ENCODE data around the gene TULP4. TPM values are rescaled to one million over a fixed set of nuclear protein-coding genes. Genes with fewer than 3 reads are reported as not detected.

TULP4 gene
- total and polyA plus RNA-seq, 2 donors (not counting 1 experiment from before 2014, with no cell fraction given), result 12.0 to 90.0 TPM

DNA sequence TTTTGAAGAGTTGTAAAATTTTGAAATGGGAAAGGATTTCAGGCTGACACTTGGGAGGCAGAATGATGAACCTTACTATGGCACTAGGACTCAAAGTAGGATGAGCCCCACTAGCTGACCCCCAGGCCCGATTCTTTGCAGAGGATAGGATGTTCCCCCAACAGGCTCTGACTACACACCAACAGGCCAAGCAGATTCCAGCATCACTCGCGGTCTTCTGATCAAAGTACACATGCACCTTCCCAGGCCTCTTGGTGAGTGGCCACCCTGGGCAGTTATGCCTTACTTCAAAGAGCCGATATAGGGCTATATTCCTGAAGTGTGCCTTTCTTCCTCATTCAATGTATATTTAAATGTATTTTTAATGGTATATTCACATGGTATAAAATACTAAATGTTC lies 130.0 kb downstream of the TULP4 start:
- Histone ChIP-seq H3K79me2 (ENCODE audit: control insufficient read depth, insufficient read depth, low read length) (no peaks in the 10 kb centered on the region), H3K4me3 (ENCODE audit: control extremely low read depth in 1 of 5, extremely low read depth in 1 of 5, insufficient read depth in 1 of 5, low read depth in 2 of 5, low read length in 4 of 5) (no peak overlapping the region), H3K27me3 (replicated peaks in 1 of 4; ENCODE audit: control extremely low read depth in 1 of 4, control insufficient read depth in 3 of 4, insufficient read depth in 4 of 4, low read length in 3 of 4) (no peaks in the 10 kb centered on the region), H3K9me3 (ENCODE audit: control extremely low read depth in 1 of 3, control insufficient read depth in 2 of 3, insufficient read depth in 1 of 3, low read length in 2 of 3) (peaks cover 0 to 3% (median 0%) of the 10 kb centered on the region in 3 donors), H3K4me2 (replicated peaks; ENCODE audit: low read depth, low read length, poor library complexity, severe bottlenecking) (no peak overlapping the region), H4K20me1 (ENCODE audit: control insufficient read depth, insufficient read depth, low read length, poor library complexity, severe bottlenecking) (no peaks in the 10 kb centered on the region), H3K36me3 (replicated peaks in 1 of 2; ENCODE audit: control extremely low read depth in 1 of 2, control insufficient read depth in 1 of 2, extremely low read depth in 1 of 2, insufficient read depth in 2 of 2, low read length in 1 of 2) (peaks cover 0 to 1% of the 10 kb centered on the region in 2 experiments), H3K27ac (ENCODE audit: low read length in 2 of 2) (no peak overlapping the region), H2AFZ (ENCODE audit: insufficient read depth, low read depth, low read length, poor library complexity, severe bottlenecking) (no peak overlapping the region), H3K9ac (ENCODE audit: low read length) (no peak overlapping the region), H3K4me1 (ENCODE audit: control insufficient read depth in 2 of 2, insufficient read depth in 2 of 2, low read length in 2 of 2) (peaks cover 7 to 8% of the 10 kb centered on the region in 2 donors)
- H3K27ac Mint-ChIP-seq, result no peak overlapping the region
- intact Hi-C loops (cut with micrococcal nuclease), result no loop called here
- no peak for DNase-seq
- ChIA-PET POLR2A (no interaction called here), CTCF (no interaction called here)
- ATAC-seq (ENCODE audit: low read depth), result no peak
- TF ChIP-seq EZH2 (IDR thresholded peaks at IDR 0.05; ENCODE audit: borderline replicate concordance, insufficient read depth, low read depth, low read length, poor library complexity, severe bottlenecking), result no peak
- TF ChIP-seq, protein P1, sequence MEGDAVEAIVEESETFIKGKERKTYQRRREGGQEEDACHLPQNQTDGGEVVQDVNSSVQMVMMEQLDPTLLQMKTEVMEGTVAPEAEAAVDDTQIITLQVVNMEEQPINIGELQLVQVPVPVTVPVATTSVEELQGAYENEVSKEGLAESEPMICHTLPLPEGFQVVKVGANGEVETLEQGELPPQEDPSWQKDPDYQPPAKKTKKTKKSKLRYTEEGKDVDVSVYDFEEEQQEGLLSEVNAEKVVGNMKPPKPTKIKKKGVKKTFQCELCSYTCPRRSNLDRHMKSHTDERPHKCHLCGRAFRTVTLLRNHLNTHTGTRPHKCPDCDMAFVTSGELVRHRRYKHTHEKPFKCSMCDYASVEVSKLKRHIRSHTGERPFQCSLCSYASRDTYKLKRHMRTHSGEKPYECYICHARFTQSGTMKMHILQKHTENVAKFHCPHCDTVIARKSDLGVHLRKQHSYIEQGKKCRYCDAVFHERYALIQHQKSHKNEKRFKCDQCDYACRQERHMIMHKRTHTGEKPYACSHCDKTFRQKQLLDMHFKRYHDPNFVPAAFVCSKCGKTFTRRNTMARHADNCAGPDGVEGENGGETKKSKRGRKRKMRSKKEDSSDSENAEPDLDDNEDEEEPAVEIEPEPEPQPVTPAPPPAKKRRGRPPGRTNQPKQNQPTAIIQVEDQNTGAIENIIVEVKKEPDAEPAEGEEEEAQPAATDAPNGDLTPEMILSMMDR (IDR thresholded peaks at IDR 0.05), result no peak
- WGBS (ENCODE audit: insufficient coverage), result 100% methylated on average over 3 of the region's 4 CpGs
- H3K4me3 Mint-ChIP-seq, result no peak overlapping the region
- H3K27me3 Mint-ChIP-seq, result no peaks in the 10 kb centered on the region
- no peaks in the 10 kb centered on the region for H3K9me3 Mint-ChIP-seq (ENCODE audit: insufficient read depth)
- peaks cover 17% of the 10 kb centered on the region for H3K4me1 Mint-ChIP-seq

DNA sequence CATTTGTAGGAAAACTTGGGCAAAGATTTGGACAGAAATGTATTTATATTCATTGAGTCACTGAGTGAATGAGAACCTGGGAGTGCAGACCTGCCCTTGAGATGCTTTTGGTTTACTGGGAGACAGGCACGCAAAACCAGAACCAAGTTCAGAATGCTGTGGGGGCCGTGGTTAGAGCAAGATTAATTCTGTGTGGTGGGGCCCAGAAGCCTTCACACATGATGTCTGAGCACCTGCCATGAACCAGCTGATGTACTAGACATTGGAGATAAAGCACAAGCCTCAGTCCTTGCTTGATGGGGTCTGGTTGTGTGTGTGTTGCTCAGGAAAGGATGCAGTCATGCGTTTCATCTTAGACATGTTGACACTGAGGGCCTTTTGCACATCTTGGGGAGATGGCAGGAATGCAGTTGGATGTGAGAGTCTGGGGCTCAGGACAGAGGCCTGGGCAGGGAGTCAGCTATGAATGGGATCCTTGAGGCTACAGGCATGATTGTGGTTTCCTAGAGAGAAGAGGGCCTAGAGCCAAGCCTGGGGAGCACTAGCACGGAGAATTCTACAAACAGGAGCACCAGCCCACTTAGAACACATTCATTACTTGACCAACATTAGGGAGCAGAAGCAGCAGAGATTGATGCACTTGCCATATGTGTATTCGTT lies 133.3 kb downstream of the TULP4 start:
- Histone ChIP-seq H4K20me1 (ENCODE audit: control insufficient read depth, insufficient read depth, low read length, poor library complexity, severe bottlenecking) (no peaks in the 10 kb centered on the region), H3K27me3 (replicated peaks in 1 of 4; ENCODE audit: control extremely low read depth in 1 of 4, control insufficient read depth in 3 of 4, insufficient read depth in 4 of 4, low read length in 3 of 4) (no peaks in the 10 kb centered on the region), H3K9ac (ENCODE audit: low read length) (no peak overlapping the region), H3K4me2 (replicated peaks; ENCODE audit: low read depth, low read length, poor library complexity, severe bottlenecking) (no peak overlapping the region), H3K79me2 (ENCODE audit: control insufficient read depth, insufficient read depth, low read length) (no peaks in the 10 kb centered on the region), H2AFZ (ENCODE audit: insufficient read depth, low read depth, low read length, poor library complexity, severe bottlenecking) (no peak overlapping the region), H3K9me3 (ENCODE audit: control extremely low read depth in 1 of 3, control insufficient read depth in 2 of 3, insufficient read depth in 1 of 3, low read length in 2 of 3) (peaks cover 0 to 3% (median 0%) of the 10 kb centered on the region in 3 donors), H3K4me3 (ENCODE audit: control extremely low read depth in 1 of 5, extremely low read depth in 1 of 5, insufficient read depth in 1 of 5, low read depth in 2 of 5, low read length in 4 of 5) (no peak overlapping the region), H3K4me1 (ENCODE audit: control insufficient read depth in 2 of 2, insufficient read depth in 2 of 2, low read length in 2 of 2) (no peaks in the 10 kb centered on the region), H3K27ac (ENCODE audit: low read length in 2 of 2) (no peak overlapping the region), H3K36me3 (replicated peaks in 1 of 2; ENCODE audit: control extremely low read depth in 1 of 2, control insufficient read depth in 1 of 2, extremely low read depth in 1 of 2, insufficient read depth in 2 of 2, low read length in 1 of 2) (peaks cover 1 to 8% of the 10 kb centered on the region in 2 experiments)
- H3K4me1 Mint-ChIP-seq, result no peaks in the 10 kb centered on the region
- H3K27ac Mint-ChIP-seq, result no peak overlapping the region
- H3K9me3 Mint-ChIP-seq (ENCODE audit: insufficient read depth), result no peaks in the 10 kb centered on the region
- ChIA-PET CTCF (no interaction called here), POLR2A (no interaction called here)
- H3K4me3 Mint-ChIP-seq, result no peak overlapping the region
- no peak for ATAC-seq (ENCODE audit: low read depth)
- intact Hi-C loops (cut with micrococcal nuclease), result no loop called here
- 98% methylated on average over 4 of the region's 5 CpGs for WGBS (ENCODE audit: insufficient coverage)
- no peak for DNase-seq
- TF ChIP-seq, protein P1 (IDR thresholded peaks at IDR 0.05), result no peak
- TF ChIP-seq EZH2 (IDR thresholded peaks at IDR 0.05; ENCODE audit: borderline replicate concordance, insufficient read depth, low read depth, low read length, poor library complexity, severe bottlenecking), result no peak
- H3K27me3 Mint-ChIP-seq, result no peaks in the 10 kb centered on the region
